ENCODE data around the gene TIMM22. TPM values are rescaled to one million over a fixed set of nuclear protein-coding genes. Genes with fewer than 3 reads are reported as not detected.
"Not testable (repeated sequence)": the region's sequence is repeated elsewhere in the genome, so short reads cannot be mapped to it uniquely, and the experiment has no call there.

Gene TIMM22
- polyA plus RNA-seq, 12 donors = 11.3 to 17.8 (median 14.2) TPM; not detected in 1

DNA sequence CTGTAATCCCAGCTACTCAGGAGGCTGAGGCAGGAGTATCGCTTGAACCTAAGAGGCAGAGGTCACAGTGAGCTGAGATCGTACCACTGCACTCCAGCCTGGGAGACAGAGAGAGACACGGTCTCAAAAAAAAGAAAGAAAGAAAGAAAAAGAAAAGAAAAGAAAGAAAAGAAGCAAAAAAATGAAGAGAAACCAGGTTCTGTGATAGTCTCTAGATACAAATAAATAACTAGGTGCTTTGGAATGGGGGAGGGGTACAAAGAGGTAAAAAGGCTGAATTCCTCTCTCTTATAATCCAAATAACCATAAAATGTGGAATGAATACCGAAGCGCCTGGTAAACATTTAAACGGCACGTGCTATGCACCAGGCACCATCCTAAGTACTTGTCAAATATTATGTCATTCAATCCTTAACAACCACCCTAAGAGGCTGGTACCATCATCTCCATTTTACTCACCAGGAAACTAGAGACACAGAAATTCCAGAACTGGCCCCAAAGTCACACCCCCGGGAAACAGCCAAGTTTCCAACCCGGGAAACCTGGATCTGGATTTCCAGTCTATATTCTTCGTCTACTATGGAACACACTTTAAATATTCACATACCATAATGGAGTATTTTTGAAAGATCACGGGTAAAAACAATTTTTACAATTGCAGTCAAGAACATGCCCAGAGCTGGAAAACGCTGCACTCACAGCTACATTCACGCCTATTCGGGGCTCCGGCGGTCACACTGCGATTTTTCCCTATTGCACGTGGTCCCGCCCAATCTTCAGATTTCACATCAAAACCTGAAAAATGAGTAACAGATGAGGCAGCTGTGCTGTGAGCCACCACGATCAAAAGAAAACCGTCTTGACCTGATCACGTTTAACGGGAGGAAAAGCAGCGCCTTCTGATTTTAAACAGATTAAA, 27.9 kb upstream of the TIMM22 start:
- DNase-seq = no peak

DNA sequence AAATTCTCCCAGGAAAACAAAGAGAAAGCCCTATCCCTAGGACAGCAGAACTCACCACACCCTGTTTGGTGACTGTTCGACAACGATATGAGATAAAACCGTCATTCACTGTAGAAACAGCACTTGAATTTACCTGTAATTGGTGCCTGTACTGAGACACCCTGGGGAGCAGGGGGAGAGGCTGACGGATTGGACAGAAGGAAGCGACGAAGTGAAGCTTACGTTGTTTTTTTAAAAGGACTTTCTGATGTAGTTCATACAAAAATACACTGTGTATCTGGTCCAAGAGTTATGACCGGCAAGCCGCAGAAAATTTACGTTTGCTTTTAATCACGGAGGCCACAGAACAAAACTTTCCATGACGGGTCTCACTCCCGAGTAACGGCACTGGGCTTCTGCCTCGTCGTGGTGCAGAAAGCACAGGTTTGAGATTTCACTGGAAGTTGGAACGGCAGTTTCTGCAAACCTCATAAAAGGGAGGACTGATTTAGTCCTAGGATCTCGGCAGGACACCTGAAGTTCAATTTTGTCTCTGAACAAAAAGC, 27.0 kb upstream of the TIMM22 start:
- peak; percentile 61 for DNase-seq

DNA sequence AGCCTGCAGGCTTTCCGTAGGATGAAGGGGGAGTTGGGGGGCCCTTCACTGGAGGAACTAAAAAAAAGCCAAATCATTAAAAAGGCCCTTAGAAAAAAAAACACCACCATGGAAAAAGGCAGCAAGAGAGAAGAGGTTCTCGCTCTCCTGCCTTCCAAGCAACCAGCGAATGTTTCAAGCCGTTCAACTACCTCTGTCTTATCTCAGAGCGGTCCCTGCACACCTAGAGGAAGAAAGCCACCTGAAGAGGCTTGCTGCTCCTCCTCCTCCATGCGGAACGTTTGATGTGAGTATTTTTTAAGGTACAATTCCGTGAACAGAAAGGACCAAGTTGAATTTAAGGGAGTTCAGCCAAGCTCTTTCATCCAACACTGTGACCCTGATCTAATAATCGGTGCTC, 26.6 kb upstream of the TIMM22 start:
- no peak for DNase-seq

DNA sequence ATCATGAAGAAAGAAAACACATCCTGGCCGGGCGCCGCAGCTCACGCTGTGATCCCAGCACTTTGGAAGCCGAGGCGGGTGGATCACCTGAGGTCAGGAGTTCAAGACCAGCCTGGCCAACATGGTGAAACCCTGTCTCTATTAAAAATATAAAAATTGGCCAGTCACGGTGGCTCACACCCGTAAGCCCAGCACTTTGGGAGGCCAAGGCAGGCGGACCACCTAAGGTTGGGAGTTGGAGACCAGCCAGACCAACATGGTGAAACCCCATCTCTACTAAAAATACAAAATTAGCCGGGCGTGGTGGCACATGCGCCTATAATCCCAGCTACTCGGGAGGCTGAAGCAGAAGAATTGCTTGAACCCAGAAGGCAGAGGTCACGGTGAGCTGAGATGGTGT, 25.1 kb upstream of the TIMM22 start:
- not testable (repeated sequence) for DNase-seq

DNA sequence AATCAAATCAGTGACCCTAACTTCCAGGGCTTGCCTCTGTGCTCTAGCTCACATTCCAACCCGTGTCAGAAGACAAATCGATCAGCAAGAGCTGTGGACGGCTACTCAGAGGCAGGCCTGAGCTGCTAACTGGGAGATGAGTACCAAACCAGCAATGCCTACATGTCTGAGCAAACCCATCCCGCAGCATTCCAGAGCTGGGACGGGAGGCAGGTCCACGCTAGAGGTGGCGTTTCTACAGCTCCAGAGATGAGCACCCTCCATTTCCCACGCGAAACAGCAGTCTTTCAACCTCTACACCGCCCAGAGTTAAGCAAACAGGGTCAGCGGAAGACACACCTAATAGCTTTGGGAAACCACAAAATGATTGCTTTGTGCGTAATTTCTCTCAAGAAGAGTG, 23.9 kb upstream of the TIMM22 start:
- DNase-seq = no peak

DNA sequence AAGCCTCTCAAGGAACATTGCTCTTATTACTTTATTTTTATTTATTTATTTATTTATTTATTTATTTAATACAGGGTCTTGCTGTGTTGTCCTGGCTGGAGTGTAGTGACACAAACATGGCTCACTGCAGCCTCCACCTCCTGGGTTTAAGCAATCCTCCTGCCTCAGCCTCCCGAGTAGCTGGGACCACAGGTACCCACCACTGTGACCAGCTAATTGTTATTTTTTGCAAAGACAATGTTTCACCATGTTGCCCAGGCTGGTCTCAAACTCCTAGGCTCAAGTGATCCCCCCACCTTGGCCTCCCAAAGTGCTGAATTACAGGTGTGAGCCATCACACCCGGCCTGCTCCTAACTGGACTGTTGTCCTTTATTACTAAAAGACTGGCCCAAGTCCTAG, 22.2 kb upstream of the TIMM22 start:
- not testable (repeated sequence) for DNase-seq

DNA sequence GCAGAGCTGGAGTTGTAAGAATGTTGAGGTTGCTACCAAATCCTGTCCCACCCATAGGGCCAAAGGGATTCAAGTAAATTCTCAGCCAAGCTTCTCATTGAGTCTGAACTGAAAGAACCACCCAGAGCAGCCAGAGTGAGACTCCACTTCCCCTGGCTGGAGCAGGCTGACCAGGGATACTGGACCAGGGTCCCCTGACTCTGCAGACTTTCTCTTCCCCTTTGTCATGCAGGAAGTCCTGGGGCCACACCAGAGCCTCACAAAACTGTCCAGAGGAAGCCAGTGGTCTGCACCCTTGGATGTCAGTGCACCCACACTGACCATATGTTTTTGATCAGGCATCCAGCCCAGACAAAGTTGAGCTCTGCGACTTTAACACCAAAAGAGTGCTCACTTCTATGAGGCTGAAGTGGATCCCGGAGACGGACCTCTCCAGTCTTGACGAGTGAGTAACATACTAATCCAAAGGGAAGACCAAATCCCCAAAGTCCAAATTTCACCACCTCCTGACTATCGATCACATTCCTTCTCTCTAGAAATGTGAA, 21.5 kb upstream of the TIMM22 start:
- DNase-seq = no peak

DNA sequence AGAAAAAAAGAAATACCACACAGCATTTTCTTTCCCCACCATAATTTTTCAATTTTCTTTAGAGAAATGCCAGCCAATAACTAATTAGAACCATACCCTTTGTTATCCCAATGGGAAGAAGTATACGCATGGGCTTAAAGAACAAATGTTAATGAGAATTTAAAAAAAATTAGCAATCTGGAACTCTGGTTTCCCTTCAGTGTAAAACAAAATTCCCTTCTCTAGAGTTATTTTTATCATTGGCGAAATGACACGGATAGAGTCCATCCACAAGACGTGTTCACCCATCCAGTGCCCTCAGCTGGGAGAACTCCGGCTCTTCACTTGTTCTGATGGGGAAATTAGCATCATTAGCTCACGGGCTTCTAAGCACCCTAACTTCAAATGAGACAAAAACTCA, 20.6 kb upstream of the TIMM22 start:
- no peak for DNase-seq

DNA sequence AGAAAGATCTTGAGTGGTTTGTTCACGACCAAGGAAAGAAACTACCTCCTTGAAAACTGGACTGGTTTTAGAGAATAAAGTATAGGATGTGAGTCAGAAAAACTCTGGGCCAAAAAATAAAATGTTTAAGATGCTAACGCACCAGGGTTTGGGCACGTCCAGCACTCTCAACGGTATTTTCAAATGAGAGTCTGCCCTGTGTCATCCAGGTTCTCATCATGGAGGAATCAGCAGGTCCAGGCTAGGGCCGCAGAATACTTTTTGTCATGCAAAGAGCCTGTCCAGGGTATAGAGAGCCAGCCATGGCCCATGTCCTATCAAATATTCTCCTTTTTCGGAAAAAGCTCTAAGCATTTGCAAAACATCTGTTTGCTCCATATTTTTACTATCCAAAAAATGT, 19.8 kb upstream of the TIMM22 start:
- no peak for DNase-seq

DNA sequence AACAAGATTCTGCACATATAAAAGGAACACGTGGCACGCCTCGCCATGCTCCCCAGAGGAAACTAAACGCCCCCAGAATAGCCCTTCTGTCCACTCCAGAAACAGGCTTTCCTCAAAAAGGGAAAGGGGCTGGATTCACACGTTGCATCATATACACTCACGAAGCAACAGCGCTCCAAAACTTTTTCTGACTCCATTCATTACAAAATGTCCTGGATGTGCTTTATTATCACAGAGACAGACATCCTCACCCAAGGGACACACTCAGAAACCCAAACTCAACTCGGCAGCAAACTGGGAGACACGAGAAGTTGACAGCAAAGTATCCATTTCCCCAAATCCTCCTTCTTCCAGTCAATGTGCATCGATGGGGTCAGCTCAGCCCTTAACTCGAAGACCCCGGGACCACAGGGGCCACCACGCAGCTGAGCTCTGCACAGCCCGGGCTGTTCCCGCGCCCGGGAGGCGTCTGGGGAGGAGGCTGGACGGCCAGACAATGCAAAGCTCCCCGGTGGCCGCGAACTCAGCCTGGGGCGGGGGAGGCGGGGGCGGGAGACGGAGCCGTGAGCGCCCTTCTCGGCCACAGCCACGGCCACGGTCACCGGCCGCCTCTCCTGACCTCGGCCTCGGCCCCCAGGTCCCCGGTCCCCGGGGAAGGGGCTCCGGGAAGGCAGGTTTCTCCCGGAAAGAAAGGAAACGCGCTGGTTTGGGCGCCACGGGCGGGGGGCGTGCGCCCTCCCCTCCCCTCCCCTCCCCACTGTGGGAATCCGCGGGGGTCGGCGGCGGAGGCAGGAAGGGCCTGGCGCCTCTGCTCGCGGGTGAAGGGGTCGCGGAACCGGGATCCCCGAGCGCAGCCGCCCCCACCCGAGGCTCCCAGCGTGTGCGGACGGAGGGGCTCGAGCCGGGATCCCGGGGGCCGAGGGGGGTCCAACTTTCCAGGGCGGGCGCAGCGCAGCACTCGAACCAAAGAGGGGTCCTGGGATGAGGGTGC, 18.5 kb upstream of the TIMM22 start:
- no peak for DNase-seq

DNA sequence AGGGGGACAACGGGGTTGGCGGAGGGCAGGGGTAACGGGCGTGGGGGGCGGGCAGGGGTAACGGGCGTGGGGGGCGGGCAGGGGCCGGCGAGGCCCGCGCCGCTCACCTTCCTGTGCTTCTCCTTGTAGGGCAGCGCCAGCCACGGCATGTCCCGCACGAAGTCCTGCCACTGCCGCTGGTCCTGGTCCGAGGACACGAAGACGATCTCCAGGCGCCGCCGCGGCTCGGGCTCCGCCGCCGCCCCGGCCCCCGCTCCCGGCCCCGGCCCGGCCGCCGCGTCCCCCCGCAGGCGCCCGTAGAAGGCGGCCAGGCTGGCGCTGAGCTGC, 17.8 kb upstream of the TIMM22 start:
- DNase-seq = no peak

DNA sequence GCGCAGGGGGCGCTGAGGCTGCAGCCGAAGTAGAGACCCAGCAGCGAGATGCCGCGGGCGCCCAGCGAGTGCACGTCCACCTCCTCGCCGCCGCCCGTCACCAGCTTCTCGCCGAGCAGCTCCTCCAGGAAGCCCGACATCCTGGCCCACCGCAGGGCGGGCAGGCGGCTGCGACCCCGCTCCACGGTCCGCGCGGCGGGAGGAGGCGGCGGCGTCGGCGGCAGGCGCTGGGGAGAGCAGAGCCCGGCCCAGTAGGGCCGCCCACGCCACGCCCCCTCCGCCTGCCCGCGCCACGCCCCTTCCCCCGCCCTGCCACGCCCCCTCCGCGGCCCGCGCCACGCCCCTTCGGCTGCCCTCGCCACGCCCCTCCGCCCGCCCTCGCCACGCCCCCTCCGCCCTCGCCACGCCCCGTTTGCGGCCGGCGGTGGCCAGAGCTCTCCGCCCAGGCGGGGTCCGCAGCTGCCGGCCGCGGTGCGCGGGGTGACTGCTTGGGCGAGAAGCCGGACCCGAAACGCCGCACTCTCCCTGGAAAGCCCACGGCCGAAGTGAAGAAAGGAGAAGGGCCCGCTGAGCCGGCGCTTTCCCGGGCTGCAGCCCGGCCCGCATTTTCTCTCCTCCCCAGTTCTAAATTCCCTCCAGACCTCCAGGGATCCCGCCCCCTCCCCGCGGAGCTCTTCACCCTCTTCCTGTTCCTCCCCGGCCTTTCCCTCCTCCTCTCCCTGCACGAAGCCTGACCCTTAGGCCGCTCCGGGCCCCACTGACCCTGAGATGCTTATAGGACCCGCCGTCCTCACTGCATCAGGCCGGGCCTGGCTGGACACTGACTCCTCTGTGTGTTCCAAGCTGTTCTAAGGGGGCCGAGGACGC, 17.2 kb upstream of the TIMM22 start, which contains the start of gene NXN:
NXN (minus strand) TSS at position 238 of the 867 bp plus-strand sequence.
- peak; percentile 77 for DNase-seq

DNA sequence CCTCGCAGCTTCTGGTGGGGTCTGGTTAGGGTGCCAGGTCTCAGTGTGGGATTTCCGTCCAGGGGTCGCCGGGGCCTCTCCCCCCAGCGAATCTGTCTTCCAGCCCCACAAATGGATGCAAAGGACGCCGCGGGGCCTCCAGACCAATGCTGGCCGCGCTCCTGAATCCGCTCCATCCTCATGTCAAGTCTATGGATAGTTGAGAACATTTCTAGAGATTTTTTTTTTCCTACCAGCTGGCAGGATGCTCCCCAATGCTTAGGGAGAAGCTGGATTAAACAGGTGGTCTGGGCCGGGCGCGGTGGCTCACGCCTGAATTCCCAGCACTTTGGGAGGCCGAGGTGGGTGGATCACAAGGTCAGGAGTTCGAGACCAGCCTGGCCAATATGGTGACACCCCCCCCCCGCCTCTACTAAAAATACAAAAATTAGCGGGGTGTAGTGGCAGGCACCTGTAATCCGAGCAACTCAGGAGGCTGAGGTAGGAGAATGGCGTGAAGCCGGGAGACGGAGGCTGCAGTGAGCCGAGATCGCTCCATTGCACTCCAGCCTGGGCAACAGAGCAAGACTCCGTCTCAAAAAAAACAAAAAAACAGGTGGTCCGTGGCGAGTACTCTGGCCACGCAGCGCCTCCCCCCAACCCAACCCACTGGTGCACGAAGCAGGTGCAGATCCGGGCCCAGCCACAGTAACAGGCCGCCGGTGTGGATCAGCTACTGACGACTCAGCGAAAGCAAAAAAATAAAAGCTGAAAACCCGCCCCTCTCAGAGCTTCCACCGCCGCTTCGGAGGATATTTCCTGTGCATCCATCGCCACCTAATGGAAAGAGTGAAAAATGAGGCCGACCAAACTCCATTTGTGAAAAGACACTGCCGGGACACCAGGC, 16.3 kb upstream of the TIMM22 start:
- DNase-seq = peak; percentile 88

DNA sequence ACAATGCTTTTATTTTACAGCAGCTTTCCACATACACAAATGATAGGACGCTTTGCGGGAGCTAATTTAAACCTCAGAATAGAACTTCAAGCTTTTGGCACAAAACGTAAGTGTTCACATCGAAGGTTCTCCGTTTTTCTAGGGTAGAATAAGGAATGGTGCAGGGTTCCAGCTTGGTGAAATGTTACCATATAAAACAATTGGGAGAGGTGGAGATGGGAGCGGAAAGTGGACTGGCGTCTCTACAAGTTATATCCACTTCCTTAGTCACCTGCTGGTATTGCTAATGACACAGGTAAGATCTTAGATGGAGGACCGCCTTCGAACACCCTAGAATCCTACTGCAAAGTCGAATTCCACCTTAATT, 15.7 kb upstream of the TIMM22 start:
- no peak for DNase-seq

DNA sequence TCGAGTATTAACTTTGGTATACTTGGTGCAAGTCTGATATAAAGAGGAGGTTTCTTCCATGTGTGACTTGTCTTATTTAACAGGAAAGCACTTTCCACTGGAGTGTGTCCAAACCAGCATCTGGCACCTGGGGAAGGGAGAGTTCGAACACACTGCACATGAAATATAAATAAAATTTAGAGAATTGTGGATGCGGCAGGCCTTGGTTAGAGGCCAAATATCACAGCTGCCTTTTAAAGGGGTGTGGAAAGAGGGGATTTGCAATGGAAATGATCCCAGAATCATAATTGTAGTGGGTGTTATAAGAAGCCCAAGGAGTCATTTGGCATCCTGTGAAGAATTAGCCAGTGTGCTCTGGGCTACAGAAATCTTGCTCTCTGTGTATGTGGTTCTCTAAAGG, 13.0 kb upstream of the TIMM22 start:
- DNase-seq = no peak

DNA sequence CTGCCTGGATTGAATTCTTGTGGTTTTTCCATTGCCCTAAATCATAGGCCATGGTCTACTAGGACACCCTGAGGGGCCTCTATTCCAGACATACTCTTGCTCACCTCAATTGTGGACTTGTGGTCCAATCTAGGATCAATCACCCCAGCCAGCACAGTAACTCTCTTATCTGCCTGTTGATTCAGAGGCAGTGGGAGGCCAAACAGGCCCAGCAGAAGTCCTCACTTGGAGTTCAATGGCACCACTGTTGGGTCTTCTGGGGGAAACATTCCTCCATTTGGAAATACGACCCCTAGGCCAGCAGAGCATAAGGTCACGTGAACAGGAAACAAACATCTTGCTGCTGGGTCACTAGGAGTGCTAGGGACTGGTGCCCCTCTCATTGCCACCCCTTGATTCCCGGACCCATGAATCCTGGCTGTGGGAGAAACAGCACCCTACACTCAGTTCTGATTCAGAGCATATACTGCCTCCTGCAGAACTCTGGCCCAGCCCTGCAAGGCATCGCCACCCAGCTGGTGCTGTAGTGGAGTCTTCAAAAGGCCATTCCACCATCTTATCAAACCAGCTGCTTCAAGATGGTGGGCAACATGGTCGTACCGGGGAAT, 10.5 kb upstream of the TIMM22 start:
- no peak for DNase-seq

DNA sequence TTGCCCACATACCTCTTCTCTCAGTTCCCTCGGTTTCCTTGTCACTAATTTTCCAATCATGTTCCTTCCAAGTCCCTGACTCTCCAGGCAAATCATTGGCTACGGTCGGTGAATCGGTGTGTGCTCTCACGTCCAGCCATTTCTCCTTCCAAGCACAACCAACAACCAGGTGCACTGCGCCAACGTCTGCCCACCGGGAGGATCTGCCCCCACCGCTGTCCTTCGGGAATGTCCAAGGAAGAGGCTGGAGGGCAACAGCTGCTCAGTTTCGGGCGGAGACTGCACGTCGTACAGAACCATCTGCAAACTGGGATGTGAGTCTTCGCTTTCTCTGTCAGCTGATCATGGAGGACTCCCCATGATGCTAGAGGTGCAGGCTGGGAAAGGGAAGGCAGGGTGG, 9.0 kb upstream of the TIMM22 start:
- DNase-seq = no peak

DNA sequence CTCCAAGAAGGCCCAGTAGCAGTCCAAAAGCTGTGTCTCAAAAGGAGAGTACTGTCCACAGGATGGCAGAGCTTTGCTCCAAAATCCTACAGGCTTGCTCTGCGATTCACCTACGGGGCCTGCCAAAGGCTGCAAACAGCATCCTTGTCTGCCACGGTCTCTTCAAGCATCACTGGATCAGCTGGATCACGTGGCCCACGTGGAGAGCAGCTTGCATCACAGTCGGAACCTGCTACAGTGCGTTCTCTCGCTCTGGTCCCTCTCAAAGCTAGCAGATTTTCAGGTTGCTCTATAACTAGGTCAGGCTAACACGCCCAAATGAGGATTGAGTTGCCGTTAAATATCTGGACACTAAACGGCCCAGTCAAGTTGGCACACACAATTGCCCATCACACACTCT, 8.4 kb upstream of the TIMM22 start:
- no peak for DNase-seq

DNA sequence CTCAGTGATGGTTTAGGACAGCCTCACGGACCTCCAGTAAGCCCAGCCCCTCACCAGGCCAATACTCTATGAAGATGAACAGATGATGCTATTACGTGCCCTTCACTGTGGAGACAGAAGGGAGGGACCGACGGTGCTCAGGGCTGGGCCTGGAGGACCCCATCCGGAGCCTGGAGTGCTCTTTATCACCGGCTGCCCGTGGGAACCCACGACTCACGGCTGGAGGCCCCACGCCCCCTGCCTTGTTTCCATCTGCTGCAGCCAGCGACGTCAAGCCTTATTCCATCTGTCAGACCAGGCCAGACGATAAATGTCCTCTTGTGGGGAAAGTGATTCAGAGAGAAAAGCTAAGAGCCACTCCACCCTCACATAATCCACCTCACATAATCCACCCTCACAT, 4.0 kb upstream of the TIMM22 start:
- DNase-seq = no peak

DNA sequence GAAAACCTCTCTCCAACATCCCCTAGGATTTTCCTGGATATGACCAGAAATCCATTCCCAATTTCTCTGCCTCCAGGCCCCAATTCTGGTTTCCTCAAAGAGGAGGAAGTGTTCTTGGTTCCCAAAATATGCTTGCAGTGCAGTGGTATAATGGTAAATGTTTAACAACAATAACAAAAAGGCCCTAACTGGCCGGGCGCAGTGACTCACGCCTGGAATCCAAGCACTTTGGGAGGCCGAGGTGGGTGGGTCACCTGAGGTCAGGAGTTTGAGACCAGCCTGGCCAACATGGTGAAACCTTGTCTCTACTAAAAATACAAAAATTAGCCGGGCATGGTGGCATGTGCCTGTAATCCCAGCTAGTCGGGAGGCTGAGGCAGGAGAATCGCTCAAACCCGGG, 1.6 kb upstream of the TIMM22 start:
- DNase-seq = not testable (repeated sequence)
